H1 (cell line): ENCODE results near the gene TEAD1. TPM values are rescaled to one million over a fixed set of nuclear protein-coding genes. Genes with fewer than 3 reads are reported as not detected.

ENCODE experiments used
- ATF2 ChIP-seq: IDR thresholded peaks from 2 replicates; pipeline ENCODE4 v1.6.1; 2012; ENCODE audit warnings: low read length, inconsistent platforms
- BRCA1 ChIP-seq: IDR thresholded peaks from 2 replicates; pipeline ENCODE4 v1.6.1; 2012; ENCODE audit warnings: low read depth, low read length, improper control_type of control experiment
- CBX5 ChIP-seq: fragments of 300-800, 300-1000 bp; sonication (generic); IDR thresholded peaks from 2 replicates; pipeline ENCODE4 v1.7.1; 2016; ENCODE audit warnings: antibody characterized with exemption, low read length, low read depth
- CBX8 ChIP-seq: fragments of 300-800, 300-1000 bp; sonication (generic); IDR thresholded peaks from 2 replicates; pipeline ENCODE4 v1.7.1; 2016; ENCODE audit warnings: low read depth, low read length, borderline replicate concordance
- CTBP2 ChIP-seq: IDR thresholded peaks from 2 replicates; pipeline ENCODE4 v1.7.0; 2011; ENCODE audit warnings: borderline replicate concordance, mild to moderate bottlenecking, moderate library complexity, mixed read lengths, low read length; ENCODE audit not compliant: insufficient read depth, insufficient read length
- EZH2 ChIP-seq: fragments of 200-600 bp; sonication (generic); IDR thresholded peaks from 2 replicates; pipeline ENCODE4 v1.7.1; 2012; ENCODE audit warnings: low read depth, mild to moderate bottlenecking, moderate library complexity, low read length, inconsistent platforms; ENCODE audit not compliant: severe bottlenecking
- GTF2F1 ChIP-seq: IDR thresholded peaks from 2 replicates; pipeline ENCODE4 v1.6.1; 2012; ENCODE audit warnings: low read depth, low read length, improper control_type of control experiment, borderline replicate concordance
- JUND ChIP-seq: IDR thresholded peaks from 2 replicates; pipeline ENCODE4 v1.6.1; 2011; ENCODE audit warnings: mild to moderate bottlenecking, improper control_type of control experiment, low read length
- MAFK ChIP-seq: IDR thresholded peaks from 2 replicates; pipeline ENCODE4 v1.6.1; 2012; ENCODE audit warnings: low read depth, mild to moderate bottlenecking, improper control_type of control experiment, low read length
- NANOG ChIP-seq: IDR thresholded peaks from 2 replicates; pipeline ENCODE4 v1.6.1; 2011; ENCODE audit warnings: low read length, low read depth, mild to moderate bottlenecking, inconsistent platforms; ENCODE audit not compliant: insufficient read depth, poor library complexity, severe bottlenecking
- PHF8 ChIP-seq: fragments of 200-600 bp; sonication (generic); conservative IDR thresholded peaks from 2 replicates; pipeline ENCODE4 v1.7.1; 2012; ENCODE audit warnings: low read depth, mild to moderate bottlenecking, inconsistent platforms, low read length, moderate library complexity
- POLR2A ChIP-seq, 2 experiments: IDR thresholded peaks; 1 replicate in 1 of 2; 2 replicates in 1 of 2; pipeline ENCODE4 v1.6.1; 2011; ENCODE audit warnings: low read depth in 2 of 2, low read length in 2 of 2, mild to moderate bottlenecking in 2 of 2; ENCODE audit errors: control extremely low read depth in 1 of 2
- POU5F1 ChIP-seq: IDR thresholded peaks from 2 replicates; pipeline ENCODE4 v1.6.1; 2011; ENCODE audit warnings: low read depth, mild to moderate bottlenecking, low read length, moderate library complexity
- RFX5 ChIP-seq: IDR thresholded peaks from 2 replicates; pipeline ENCODE4 v1.6.1; 2011; ENCODE audit warnings: low read depth, low read length, improper control_type of control experiment, borderline replicate concordance
- SP2 ChIP-seq: IDR thresholded peaks from 2 replicates; pipeline ENCODE4 v1.6.1; 2012; ENCODE audit warnings: mild to moderate bottlenecking, low read length, inconsistent platforms
- TAF7 ChIP-seq: optimal IDR thresholded peaks from 2 replicates; pipeline ENCODE3; 2011; ENCODE audit warnings: low read depth, mild to moderate bottlenecking, inconsistent platforms, low read length, moderate library complexity, borderline replicate concordance
- polyA plus RNA-seq, 7 experiments: library from polyadenylated mRNA; depleted of rRNA in 3 of 7; stranded (reverse) in 5 of 7; unstranded in 2 of 7; fragments of >200 nt in 5 of 7; fragments of 200-250 nt in 2 of 7; gene quantifications; 1 replicate in 5 of 7; 2 replicates in 1 of 7; 4 replicates in 1 of 7; pipeline versions ENCODE4 v1.2.1 to v1.2.3, GENCODE V29; 2011 to 2013; ENCODE audit warnings: missing spikeins in 2 of 7, mixed read lengths in 2 of 7
- total RNA-seq: library from RNA; stranded (reverse); fragmentation: NEBNext Ultra II Directional; extraction: Animal tissue kit (Norgen Biotek cat#: 25700); gene quantifications from 2 replicates; pipeline ENCODE4 v1.2.1, GENCODE V29; 2021
- TF ChIP-seq, protein P1 (sequence below): IDR thresholded peaks from 2 replicates; pipeline ENCODE4 v1.6.1; 2012; ENCODE audit warnings: inconsistent platforms
- TF ChIP-seq, protein P2 (sequence below): IDR thresholded peaks from 2 replicates; pipeline ENCODE4 v1.6.1; 2011; ENCODE audit warnings: low read depth, mild to moderate bottlenecking, low read length; ENCODE audit not compliant: insufficient read depth

The TEAD1 gene
- total and polyA plus RNA-seq, 2 of the 8 experiments (the other 6 are each of a cell fraction or from before 2014, with no cell fraction given) = 15.6 to 67.4 TPM

- TF ChIP-seq GTF2F1 = no peak
- no peak for TF ChIP-seq CBX5
- TF ChIP-seq POU5F1 = no peak
- 0 out of 2 replicates have a peak, but pooled peaks have one; percentile 26 for TF ChIP-seq ATF2
- TF ChIP-seq BRCA1 = no peak
- TF ChIP-seq RFX5 = no peak
- TF ChIP-seq, protein P1, sequence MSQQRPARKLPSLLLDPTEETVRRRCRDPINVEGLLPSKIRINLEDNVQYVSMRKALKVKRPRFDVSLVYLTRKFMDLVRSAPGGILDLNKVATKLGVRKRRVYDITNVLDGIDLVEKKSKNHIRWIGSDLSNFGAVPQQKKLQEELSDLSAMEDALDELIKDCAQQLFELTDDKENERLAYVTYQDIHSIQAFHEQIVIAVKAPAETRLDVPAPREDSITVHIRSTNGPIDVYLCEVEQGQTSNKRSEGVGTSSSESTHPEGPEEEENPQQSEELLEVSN = no peak
- no peak for TF ChIP-seq SP2
- no peak for TF ChIP-seq CBX8
- no peak for TF ChIP-seq PHF8
- TF ChIP-seq EZH2 = no peak
- no peak for TF ChIP-seq MAFK
- 0 out of 3 replicates have a peak, but pooled peaks of 1 of the 2 experiments have one; percentile 18 for TF ChIP-seq POLR2A (IDR thresholded peaks at IDR 0.05; ENCODE audit: control extremely low read depth in 1 of 2, low read depth in 2 of 2, low read length in 2 of 2)
- TF ChIP-seq, protein P2, sequence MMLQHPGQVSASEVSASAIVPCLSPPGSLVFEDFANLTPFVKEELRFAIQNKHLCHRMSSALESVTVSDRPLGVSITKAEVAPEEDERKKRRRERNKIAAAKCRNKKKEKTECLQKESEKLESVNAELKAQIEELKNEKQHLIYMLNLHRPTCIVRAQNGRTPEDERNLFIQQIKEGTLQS = no peak
- no peak for TF ChIP-seq JUND
- TF ChIP-seq TAF7 = no peak
- TF ChIP-seq CTBP2 = no peak
- no peak for TF ChIP-seq NANOG
Observed at GRCh38 chr11:12723421-12724300, 49.4 kb downstream of the TEAD1 start (continued).
